RWPE2 (cell line): Measurements from ENCODE around the gene SMPD3.

Experiments used
- ATAC-seq: fragments of 200-7000 bp; cut with Tn5 transposase; 3 replicates; pipeline ENCODE4 v1.9.1; 2021; ENCODE audit warnings: low read depth
- DNase-seq: peaks from one replicate; pipeline ENCODE4 v3.0.0-alpha.2; 2020; ENCODE audit warnings: low spot score
- H3K27ac ChIP-seq: fragments of 450-650 bp; 2 replicates; pipeline ENCODE4 v1.5.1; 2017; ENCODE audit warnings: mild to moderate bottlenecking; ENCODE audit not compliant: poor library complexity, severe bottlenecking
- H3K27me3 ChIP-seq: fragments of 250-450 bp; sonication (Bioruptor Pico); 2 replicates; pipeline ENCODE4 v1.5.1; 2021; ENCODE audit warnings: mild to moderate bottlenecking, moderate library complexity; ENCODE audit not compliant: insufficient read depth, poor library complexity, severe bottlenecking
- H3K36me3 ChIP-seq: fragments of 250-450 bp; sonication (Bioruptor Pico); 2 replicates; pipeline ENCODE4 v1.5.1; 2020; ENCODE audit warnings: low read depth, mild to moderate bottlenecking, moderate library complexity
- H3K4me1 ChIP-seq: fragments of 250-450 bp; sonication (Bioruptor Pico); 2 replicates; pipeline ENCODE4 v1.5.1; 2021; ENCODE audit warnings: mild to moderate bottlenecking, moderate library complexity; ENCODE audit not compliant: insufficient read depth, poor library complexity, severe bottlenecking
- H3K4me3 ChIP-seq: fragments of 250-450 bp; sonication (Bioruptor Pico); 2 replicates; pipeline ENCODE4 v1.5.1; 2021; ENCODE audit warnings: mild to moderate bottlenecking, moderate library complexity; ENCODE audit not compliant: severe bottlenecking
- H3K9me3 ChIP-seq: fragments of 250-450 bp; sonication (Bioruptor Pico); 2 replicates; pipeline ENCODE4 v1.5.1; 2021; ENCODE audit warnings: mild to moderate bottlenecking, moderate library complexity; ENCODE audit not compliant: severe bottlenecking
- CTCF ChIP-seq: fragments of 450-650 bp; IDR thresholded peaks from one replicate; pipeline ENCODE4 v1.5.1; 2017; ENCODE audit warnings: mild to moderate bottlenecking, moderate library complexity; ENCODE audit not compliant: poor library complexity, severe bottlenecking

Gene SMPD3

GRCh38 chr16:68451676-68452075 is 3.4 kb upstream of the SMPD3 start:
- no peak for ATAC-seq

GRCh38 chr16:68450741-68451255 is 2.5 kb upstream of the SMPD3 start:
- ATAC-seq: no peak
- Histone ChIP-seq H3K4me3 (no peak overlapping the region), H3K36me3 (no peaks in the 10 kb centered on the region), H3K27ac (no peak overlapping the region), H3K9me3 (no peaks in the 10 kb centered on the region), H3K27me3 (peaks cover 21% of the 10 kb centered on the region), H3K4me1 (peaks cover 4% of the 10 kb centered on the region)
- DNase-seq: no peak
- no peak for TF ChIP-seq CTCF

More at GRCh38 chr16:68451676-68452075, 3.4 kb upstream of the SMPD3 start:
- no peak overlapping the region for H3K4me3 ChIP-seq
- H3K4me1 ChIP-seq: peaks cover 4% of the 10 kb centered on the region
- H3K36me3 ChIP-seq: no peaks in the 10 kb centered on the region
- TF ChIP-seq CTCF: no peak
- DNase-seq: no peak
- H3K27me3 ChIP-seq: peaks cover 12% of the 10 kb centered on the region
- H3K9me3 ChIP-seq: no peaks in the 10 kb centered on the region
- no peak overlapping the region for H3K27ac ChIP-seq

GRCh38 chr16:68447653-68448359 is 502 bp downstream of the SMPD3 start:
- no peak for DNase-seq
- peak; percentile 26 for ATAC-seq
- H3K27me3 ChIP-seq: peaks cover 27% of the 10 kb centered on the region
- no peaks in the 10 kb centered on the region for H3K36me3 ChIP-seq
- no peak for TF ChIP-seq CTCF
- H3K4me1 ChIP-seq: peaks cover 4% of the 10 kb centered on the region
- H3K27ac ChIP-seq: no peak overlapping the region
- peak overlapping the region; percentile 11 for H3K4me3 ChIP-seq
- no peaks in the 10 kb centered on the region for H3K9me3 ChIP-seq

- Histone ChIP-seq H3K27me3 (peaks cover 33% of the 10 kb centered on the region), H3K4me1 (peaks cover 2% of the 10 kb centered on the region), H3K27ac (no peak overlapping the region), H3K9me3 (no peaks in the 10 kb centered on the region), H3K36me3 (no peaks in the 10 kb centered on the region), H3K4me3 (no peak overlapping the region)
- DNase-seq: no peak
- no peak for TF ChIP-seq CTCF
- no peak for ATAC-seq
These were observed 1.3 kb downstream of the SMPD3 start for GRCh38 chr16:68446681-68447652.
